ENCODE data around the gene FRMD7.
A peak's percentile ranks its signal among the peaks of the same experiment; 100 is the strongest.
"Not testable (repeated sequence)": the region's sequence is repeated elsewhere in the genome, so short reads cannot be mapped to it uniquely, and the experiment has no call there.

The FRMD7 gene

DNA sequence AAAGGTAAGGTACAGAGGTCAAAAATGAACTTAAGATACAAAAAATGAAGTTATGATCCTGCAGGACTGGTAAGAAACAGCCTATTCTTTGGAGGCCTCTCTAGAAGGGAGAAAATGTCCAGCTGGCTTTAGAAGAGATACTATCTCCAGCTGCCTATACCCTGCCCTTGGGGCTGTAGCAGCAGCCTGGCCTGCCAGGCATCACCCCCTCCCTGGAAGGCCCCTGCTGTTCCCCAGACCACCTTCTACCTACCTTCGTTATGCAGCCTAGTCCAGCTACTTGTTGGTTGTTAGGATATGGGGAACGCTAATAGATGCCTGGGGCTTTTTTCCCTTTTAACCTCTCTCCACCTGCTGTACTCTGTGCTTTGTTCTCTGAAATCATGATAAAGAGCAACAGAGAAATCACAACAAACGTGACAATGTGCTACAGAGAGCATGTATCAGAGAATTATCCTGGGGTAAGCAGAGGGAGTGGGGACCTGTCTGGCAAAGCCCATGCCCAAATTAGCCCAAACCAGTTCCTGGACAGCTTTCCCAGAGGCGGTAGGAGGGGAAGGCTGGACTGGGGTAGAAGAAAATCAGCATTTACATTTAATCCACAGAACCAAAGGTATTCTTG lies 34.5 kb downstream of the FRMD7 start:
- no peak for DNase-seq

DNA sequence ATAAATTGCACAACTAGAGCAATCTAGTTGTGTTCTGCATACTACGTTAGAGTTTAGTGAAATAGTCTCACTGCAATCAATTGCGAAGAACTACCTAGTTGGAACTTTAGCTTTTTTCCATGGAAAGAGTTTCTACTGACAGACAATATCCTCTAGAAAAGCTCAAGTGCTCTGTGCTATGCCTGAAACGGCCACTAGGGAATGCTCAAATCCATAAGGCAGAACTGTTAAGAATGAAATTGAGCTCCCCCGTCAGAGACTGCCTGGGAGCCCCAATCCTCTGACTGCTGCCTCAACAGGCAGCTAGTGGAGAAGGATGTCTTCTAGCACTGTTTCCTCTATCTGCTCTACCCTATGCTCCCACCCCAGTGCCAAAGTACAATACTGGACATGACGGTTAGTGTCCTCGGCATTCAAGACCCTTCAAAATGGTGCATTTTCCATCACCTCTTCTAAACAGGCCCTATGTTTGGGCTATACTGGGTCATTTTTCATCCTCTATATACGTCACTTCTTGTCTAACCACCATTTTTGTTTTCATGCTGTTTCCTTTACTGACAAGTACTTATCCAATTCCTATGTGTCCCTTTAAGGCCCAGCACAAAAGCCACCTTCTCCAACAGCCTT lies 35.3 kb downstream of the FRMD7 start:
- peak; percentile 17 for DNase-seq

DNA sequence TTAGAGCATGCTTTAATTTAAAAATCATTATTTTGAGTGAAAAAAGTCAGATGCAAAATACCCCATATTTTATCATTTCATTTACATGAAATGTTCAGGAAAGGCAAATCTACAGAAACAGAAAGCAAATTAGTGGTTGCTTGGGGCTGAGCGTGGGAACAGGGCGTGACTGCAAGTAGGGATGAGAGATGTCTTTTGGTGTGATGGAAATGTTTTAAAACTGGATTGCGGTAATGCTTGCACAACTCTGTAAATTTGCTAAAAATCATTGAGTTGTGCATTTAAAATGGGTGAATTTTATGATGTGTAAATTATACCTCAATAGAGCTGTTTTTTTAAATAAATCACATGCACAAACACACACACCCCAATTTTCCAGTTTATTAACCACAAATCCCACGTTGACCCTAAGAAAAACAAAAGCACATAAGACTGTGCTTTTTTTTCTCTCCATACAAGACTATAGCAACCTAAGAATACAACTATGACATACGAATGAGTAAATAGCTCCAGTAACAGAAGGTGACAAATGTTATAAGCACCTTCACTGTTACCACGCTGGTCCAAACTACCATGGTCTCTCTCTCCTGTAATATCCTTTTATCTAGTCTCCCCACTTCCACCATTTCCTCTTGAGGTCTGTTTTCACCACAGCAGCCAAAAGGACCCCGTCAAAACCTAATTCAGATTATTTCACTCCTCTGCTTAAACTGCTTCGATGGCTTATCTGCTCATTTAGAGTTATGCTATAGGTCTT lies 37.2 kb downstream of the FRMD7 start:
- no peak for DNase-seq

DNA sequence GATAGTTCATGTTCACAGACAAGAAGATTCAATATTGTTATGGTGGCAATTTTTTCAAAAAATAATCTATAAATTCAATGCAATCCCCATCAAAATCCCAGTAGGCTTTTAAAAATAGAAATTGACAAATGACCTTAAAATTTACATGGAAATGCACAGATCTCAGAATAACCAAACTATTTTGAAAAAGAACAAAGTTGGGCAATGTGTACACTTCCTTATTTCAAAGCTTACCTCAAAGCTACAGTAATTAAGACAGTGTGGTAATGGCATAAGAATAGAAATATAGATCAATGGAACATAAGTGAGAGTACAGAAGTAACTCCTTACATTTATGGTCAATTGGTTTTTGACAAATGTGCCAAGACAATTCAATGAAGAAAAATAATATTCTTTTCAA lies 39.0 kb downstream of the FRMD7 start:
- no peak for DNase-seq

DNA sequence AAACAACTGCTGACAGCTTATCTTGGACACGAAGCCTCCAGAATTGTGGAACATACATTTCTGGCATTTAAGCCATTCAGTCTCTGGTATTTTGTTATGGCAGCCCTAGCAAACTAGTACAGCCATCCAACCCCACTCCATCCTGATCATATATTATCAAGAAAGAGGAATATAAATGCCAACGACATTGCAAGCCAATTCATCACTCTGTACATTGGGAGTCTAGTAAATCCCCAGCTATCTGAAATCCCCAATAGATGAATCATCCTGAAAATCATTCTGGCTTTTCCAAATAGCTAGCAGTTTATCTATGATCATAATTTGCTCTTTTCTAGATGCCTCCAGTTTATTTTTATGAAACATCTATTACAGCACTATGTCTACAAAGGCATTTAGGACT lies 41.1 kb downstream of the FRMD7 start:
- DNase-seq = no peak

DNA sequence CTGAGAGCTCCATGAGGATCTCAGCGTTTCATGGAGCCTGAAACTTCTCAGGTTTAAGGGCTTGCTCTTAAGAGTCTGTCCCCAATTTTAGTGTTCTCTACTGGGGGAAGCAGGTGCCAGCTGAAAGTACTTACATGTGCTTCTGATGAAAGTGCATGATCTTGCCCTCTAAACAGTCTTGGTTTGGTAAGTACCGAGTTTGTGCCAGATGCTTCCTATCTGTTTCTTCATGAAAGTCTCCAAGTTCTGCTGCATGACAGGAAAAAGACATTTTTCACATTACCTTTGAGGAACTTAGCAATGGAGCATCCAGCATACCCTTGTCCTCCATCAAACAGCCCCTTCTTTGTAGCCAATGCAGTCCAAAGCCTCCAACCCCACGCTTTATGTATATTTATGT lies 42.0 kb downstream of the FRMD7 start:
- no peak for DNase-seq

DNA sequence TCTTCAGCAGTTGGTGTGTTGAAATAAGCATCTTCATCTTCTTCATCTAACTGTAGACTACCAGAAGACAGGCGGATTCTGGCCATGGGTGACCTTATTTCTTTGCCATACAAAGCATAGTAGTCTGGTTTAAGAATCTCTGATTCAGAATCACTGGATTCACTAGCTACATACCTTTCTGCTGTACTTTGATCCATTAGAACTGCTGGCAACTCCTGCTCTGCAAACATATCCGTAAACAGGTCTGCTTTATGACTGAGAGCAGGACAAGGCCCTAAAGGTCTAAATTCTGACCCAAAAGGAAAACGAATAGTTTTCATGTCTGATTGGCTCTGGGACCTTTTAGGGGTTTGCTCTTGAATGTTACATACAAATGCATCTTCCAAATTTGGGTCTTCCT lies 49.9 kb downstream of the FRMD7 start:
- DNase-seq = no peak

DNA sequence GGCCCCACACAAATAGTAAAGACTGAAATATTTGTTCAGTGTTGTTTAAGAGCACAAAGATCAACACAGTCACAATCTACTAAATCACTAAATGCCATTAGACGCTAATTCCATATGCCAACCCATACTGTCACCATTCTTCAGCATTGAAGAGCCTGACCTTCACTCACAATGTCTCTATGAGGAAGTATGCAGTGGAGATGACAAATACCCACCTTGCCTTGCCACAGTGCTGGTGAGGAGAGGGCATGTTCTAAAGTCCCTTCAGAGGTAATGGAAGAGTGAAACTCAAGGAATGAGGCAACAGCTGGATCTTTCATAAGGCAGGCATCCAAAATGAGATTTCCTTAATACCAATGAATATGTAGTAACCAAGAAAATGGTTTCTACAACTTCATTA lies 50.4 kb downstream of the FRMD7 start:
- DNase-seq = no peak

DNA sequence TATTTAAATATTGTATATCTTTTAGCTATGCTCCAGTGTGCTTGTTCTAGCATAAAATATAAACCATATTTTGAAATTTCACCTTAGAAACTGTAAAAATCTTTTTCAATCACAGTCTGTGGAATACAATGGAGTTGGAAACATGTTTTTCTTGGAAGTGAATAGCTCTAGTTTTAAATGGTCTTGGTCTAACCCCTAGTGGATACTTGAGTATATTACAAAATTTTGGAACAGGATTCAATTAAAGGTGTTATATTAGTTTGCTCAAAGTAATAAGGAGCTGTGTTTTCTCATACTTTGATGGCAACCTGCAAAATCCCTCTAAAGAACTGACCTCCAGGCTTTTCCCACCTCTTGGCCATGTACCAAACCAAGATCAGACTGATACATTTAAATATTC lies 56.6 kb downstream of the FRMD7 start:
- no peak for DNase-seq

DNA sequence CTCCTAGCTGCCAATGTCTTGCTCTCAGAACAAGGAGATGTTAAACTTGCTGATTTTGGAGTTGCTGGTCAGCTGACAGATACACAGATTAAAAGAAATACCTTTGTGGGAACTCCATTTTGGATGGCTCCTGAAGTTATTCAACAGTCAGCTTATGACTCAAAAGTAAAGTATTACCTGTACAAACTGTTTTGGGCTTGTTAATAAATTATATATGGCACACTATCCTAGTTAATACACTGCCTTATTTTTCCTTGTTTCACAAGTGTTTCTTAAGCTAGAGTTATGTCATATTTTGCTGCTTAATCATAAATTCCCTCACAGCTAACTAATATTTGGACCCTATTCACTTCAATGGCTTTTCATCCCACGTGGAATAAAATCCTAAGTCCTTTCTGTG lies 59.4 kb downstream of the FRMD7 start:
- DNase-seq = no peak

DNA sequence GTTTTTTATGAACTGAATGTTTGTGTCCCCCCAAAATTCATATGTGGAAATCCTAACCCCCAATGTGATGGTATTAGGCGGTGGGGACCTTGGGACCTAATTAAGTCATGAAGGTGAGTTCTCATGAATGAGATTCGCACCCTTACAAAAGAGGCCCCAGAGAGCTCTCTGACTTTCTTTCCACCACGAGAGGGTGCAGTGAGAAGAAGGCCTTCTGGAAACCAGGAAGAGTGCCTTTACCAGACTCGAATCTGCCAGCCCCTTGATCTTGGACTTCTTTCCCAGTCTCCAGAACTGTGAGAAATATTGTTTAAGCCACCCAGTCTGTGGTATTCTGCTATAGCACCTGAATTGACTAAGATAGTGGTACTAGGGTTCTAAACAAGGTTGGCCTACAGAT lies 64.0 kb downstream of the FRMD7 start:
- no peak for DNase-seq

DNA sequence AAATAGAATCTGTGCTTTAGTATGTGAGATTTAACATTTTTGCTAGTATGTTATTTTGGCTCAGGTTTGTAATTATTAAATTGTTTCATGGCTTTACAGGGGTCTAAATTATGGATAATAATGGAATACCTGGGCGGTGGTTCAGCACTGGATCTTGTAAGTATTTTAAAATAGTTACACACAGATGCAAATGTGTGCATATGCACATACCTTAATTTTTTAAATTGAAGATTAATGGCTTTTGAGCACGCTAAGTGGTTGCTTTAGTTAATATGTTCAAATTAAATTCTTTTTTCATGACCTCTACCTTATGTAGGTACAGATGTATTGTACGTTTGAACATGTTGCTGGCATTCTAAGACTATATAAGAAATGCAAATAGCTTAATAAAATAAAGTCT lies 64.5 kb downstream of the FRMD7 start:
- DNase-seq = no peak

DNA sequence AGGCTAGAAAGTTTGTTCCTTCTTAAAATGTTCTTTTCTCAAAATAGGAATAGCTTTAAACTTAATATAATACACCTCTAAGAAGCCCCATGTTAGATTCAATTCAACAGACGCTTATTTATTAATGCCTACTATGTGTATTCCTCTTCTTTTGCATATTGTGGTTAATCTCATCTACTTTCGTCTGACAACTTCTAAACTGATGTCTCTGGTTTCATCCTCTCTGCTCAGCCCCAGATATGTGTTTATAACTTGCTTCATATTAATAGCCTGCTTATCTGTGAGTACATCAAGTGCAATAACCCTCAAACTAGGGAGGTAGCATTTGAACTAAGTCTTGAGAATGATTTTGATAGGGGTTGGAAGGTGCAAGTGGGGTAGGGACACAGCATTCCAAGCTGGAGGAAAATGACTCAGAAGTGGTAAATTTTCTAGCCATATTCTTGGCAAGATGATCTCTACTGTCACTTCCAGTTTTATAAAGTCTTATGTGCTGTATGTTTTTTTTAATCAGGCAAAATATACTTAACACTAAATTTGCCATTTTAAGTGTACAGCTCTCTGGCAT lies 67.8 kb downstream of the FRMD7 start:
- DNase-seq = no peak

DNA sequence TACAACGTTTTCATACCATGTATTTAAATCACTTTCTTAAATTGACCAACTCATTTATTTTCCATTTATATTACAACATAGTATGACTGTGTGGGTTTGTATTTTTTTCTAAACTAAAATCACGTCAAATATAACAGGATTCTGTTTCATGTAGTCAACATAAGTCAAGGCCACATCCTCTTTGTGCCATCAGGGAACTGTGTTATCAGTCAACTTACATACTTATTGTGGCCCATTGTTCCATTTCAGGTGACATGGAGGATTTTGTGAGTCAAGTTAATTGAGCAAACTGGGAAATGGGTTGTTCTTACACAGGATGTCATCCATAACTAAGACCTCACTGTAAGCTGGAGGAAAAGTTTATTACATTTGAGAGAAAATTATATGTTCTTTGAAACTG lies 68.8 kb downstream of the FRMD7 start:
- no peak for DNase-seq

DNA sequence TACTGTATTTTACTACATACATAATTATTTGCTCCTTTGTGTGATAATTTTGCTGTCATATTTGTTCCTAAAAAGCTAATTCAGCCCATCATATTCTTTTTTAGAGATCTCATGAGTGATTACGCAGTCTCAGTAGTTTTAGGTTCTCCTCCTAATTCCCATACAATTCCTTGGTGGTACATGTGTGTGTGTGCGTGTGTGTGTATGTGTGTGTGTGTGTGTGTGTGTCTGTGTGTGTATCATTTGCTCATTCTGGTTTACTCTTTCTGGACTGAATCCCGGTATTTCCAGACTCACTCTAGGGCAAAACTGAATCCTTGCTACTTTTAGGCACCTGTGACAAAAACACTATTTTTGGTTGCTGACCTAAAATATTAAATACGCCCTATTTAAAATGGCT lies 69.8 kb downstream of the FRMD7 start:
- DNase-seq = no peak

DNA sequence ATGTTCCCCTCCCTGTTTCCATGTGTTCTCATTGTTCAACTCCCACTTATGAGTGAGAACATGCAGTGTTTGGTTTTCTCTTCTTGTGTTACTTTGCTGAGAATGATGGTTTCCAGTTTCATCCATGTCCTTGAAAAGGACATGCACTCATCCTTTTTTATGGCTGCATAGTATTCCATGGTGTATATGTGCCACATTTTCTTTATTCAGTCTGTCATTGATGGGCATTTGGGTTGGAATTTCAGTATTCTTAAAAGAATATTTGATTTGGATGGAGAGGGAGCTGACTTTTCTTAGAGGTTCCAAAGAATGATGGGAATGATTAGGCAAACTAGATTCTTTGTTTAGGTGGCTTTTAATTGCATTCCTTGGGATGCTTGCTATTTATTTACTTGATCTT lies 76.0 kb downstream of the FRMD7 start:
- DNase-seq = not testable (repeated sequence)

DNA sequence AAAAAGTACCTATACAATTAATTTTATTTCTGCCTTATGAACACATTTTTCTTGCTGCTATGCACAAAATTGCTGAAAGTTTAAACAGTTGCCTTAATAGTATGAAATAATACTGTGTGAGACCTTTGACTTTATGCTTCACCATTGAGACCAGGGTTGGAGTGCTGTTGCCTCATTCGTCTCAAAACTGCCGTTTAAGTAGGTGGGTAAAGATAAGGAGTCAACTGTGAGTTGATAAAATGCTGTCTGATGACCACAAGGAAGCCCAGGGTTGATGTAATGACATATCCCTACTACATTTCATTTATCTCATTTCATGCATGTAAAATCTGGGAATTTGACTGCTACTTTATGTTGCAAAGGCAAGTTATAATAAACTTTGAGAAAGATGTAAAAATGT lies 81.3 kb downstream of the FRMD7 start:
- DNase-seq = no peak

DNA sequence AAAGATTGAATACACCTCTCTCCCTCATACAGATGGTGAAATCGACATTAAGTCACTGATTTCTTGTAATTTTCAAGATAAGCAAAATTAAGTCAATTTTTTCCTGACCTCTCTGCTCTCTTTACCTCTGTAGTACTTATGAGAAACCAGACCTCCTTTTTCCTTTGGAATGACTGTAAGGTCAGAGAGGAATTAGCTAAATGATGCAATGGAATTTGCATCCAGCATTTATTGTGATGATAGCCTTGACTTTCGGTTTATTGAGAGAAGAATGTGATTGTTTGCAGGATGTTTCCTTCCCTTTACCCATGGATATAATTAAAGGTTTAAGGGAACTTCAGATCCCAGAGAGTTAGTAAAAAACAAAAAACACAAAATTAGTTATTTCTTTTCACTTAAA lies 82.4 kb downstream of the FRMD7 start:
- DNase-seq = no peak

DNA sequence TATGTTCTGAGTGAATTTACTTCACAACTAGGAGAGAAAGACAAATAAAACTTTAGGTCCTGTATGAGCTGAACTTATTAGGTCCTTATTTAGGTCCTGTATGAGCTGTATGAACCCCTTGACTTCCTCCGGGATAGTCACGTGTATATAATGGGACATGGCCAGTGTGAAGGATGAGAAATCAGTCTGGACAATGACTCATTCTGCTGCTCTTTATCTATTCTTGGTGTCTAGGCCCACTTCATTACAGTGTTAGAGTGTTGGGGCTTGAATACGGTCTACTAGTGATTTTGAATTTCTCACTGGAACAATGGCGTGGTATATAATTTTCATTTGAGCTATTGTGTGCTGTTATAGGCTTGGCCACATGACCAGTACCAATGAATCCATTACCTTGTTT lies 82.9 kb downstream of the FRMD7 start:
- DNase-seq = no peak

DNA sequence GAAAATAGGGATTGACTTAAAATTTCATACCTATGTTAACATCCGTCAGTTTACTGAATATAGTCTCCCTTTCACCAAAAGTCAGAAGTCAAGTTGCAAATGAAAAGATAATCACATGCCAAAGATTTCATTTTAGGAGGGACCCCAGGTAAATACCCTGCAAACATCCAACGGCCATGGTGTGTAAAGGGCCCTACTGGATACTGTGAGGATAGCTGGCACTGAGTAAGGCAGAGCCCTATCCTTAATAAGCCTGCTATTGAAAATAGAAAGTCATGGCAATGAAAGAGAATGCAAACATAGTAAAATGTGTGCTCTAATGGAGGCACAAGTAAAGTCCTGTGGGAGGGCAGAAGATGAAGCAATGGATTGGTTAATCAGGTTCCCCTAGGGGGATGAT lies 83.8 kb downstream of the FRMD7 start:
- DNase-seq = no peak

DNA sequence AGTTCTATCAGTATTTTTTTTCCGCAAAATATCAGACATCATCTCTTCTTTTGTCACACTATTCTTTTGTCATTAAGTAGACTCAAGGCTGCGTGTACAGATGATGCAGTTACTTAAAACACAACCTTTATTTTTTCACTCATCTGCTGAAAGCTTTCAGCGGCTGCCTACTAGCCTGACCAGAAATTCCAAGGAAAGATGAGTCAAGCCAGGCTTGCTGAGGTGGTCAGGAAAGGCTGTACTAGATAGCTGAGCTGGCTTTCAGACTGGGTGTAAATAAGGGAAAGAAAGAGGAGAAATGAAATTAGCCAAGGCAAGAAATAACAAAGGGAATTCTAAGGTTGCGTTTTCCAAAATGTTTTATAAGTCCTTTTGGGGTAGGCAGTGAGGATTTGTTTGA lies 86.8 kb downstream of the FRMD7 start:
- no peak for DNase-seq

DNA sequence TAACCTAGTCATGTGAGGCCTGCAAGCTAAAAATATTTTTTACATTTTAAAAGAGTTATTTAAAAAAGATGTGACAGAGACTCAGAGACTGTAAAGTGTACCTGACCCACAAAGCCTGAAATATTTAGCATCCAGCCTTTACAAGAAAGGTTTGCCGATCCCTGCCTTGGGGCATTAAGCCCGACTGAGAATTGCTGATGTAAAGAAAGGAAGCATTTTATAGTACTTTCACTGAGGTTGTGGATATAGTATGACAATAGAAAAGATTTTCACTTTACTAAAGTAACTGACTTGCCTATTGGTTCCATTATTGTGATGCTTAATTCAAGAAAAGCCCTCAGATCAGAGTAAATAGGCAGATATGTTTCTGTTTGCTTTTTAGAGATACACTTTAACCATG lies 87.8 kb downstream of the FRMD7 start:
- DNase-seq = no peak

DNA sequence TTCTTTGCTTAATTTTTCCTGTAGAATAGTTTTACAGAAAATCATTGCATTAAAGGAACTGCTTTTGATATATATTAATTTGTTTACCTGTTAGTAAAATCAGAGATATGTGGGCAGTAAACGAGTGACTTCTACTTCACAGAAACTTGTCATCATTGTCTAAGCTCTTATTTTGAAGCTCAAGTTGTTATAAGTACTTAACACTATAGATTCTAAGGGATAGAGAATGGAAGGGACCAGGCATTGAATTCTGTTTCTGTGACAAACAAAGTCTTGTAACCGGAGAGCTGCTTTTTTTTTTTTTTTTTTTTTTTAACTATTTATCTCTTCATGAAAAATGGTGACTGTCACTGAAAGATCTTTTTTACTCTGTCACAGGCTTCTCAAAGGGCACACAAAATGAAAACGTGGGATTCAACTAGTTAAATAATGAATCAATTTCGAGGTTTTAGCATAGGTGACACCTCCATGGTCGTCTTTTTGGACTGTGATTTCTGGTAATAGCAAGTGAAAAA lies 90.3 kb downstream of the FRMD7 start:
- DNase-seq = no peak

DNA sequence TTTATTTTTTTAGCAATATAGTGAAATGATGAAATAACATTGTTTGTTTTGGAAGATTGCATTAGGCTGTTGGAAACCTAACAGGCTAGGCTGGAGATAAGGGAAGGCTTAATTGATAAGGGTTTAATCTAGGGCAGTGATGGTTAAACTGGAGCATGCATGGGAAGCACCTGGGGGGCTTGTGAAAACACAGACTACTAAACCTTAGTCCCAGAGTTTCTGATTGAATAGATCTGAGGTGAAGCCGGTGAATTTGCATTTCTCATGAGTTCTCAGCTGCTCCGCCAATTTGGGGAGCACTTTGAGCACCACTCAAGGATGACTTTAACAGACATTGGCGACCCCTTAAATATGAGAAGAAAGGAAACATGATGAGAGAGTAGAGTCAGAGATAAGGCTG lies 93.2 kb downstream of the FRMD7 start:
- DNase-seq = no peak

Measured in T-helper 9 cell (primary cell).